ENCODE data around the gene TMEM184A.
"Not testable (repeated sequence)": the region's sequence is repeated elsewhere in the genome, so short reads cannot be mapped to it uniquely, and the experiment has no call there.

TMEM184A gene

GRCh38 chr7:1588978-1589377, 33.0 kb upstream of the TMEM184A start:
- DNase-seq, result no peak

GRCh38 chr7:1587738-1588137, 31.7 kb upstream of the TMEM184A start:
- no peak for DNase-seq

GRCh38 chr7:1586827-1587705, 31.1 kb upstream of the TMEM184A start:
- no peak for DNase-seq

GRCh38 chr7:1586126-1586826, 30.3 kb upstream of the TMEM184A start:
- DNase-seq, result peak; percentile 66

- no peak for DNase-seq
Measured at GRCh38 chr7:1585142-1585981, 29.4 kb upstream of the TMEM184A start.

- DNase-seq, result no peak
Measured at GRCh38 chr7:1584700-1585099, 28.7 kb upstream of the TMEM184A start.

GRCh38 chr7:1583241-1583930, 27.4 kb upstream of the TMEM184A start:
- DNase-seq, result not testable (repeated sequence)

- DNase-seq, result no peak
Measured at GRCh38 chr7:1580422-1581030, 24.5 kb upstream of the TMEM184A start.

GRCh38 chr7:1579481-1580421, 23.7 kb upstream of the TMEM184A start:
- peak; percentile 81 for DNase-seq

- no peak for DNase-seq
Measured at GRCh38 chr7:1578513-1578912, 22.5 kb upstream of the TMEM184A start.

- DNase-seq, result no peak
Measured at GRCh38 chr7:1576521-1577253, 20.7 kb upstream of the TMEM184A start.

- no peak for DNase-seq
Measured at GRCh38 chr7:1575809-1576208, 19.8 kb upstream of the TMEM184A start.

GRCh38 chr7:1572111-1572822, 16.3 kb upstream of the TMEM184A start:
- no peak for DNase-seq

GRCh38 chr7:1569833-1570632, 14.0 kb upstream of the TMEM184A start, which contains the start of gene PSMG3:
Gene PSMG3, minus strand, starts transcription at chr7:1570032. Its CDS starts 693 bp downstream, at chr7:1569339.
- peak; percentile 94 for DNase-seq

- DNase-seq, result no peak
Measured at GRCh38 chr7:1569440-1569832, 13.4 kb upstream of the TMEM184A start.

- DNase-seq, result no peak
Measured at GRCh38 chr7:1569016-1569415, 13.0 kb upstream of the TMEM184A start.

GRCh38 chr7:1567896-1568510, 12.0 kb upstream of the TMEM184A start:
- DNase-seq, result no peak
